Kidney capillary endothelial cell (primary cell): ENCODE measurements around the gene CLPTM1L.
"Not testable (repeated sequence)": the region's sequence is repeated elsewhere in the genome, so short reads cannot be mapped to it uniquely, and the experiment has no call there.

Source experiments
- DNase-seq: peaks from one replicate; pipeline ENCODE4 v3.0.0-alpha.2; 2018; ENCODE audit warnings: low spot score

The CLPTM1L gene

DNA sequence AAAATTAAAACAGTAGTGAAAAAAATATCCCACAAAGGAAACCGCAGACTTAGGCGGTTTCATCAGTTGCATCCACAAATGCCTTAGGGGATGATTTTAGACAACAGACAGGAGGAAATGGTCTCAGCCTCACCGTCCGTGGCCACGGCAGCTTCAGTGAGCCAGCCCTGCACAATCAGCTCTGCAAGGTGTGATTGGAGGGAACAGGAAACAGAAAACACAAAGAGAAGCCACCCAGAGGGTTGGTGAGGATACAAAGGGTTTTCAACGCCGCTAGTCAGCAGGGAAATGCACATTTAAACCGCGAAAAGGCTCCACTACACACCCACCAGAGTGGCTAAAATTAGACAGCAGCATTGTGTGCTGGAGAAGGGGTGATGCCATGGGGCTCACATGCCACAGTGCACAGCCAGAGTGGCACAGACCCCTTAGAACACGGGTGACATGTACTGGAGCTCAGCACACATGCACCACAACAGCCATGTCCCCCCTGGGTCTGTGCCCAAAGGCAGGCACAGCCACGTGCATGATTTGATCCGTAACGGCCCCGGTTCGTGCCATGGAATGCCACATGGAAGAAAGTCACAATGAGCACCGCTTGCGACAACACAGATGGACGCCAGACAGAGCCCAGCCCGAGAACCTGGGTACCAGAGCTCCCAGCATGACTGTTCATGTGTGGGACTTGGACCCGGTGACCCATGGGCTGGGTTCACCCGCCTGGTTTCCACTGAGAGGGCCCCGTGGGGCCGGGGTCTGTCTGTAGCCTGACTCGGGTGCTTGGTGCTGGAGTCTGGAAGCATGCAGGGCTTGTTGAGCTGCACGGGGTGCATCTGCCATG, 31.7 kb downstream of the CLPTM1L start:
- no peak for DNase-seq

DNA sequence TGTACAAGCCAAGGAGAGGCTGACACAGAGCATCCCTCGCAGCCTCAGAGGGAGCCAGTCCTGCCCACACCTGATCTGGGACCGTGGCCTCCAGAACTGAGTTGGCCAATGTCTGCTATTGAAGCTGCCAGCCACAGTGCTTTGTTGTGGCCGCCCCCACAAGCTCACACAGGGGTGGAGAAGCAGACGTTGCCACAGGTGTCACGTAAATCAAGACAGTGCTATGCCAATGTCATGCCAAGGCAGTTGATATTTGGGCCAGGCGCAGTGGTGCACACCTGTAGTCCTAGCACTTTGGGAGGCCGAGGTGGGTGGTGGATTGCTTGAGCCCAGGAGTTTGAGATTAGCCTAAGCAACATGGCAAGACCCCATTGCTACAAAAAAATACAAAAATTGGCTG, 32.7 kb downstream of the CLPTM1L start:
- DNase-seq = no peak

DNA sequence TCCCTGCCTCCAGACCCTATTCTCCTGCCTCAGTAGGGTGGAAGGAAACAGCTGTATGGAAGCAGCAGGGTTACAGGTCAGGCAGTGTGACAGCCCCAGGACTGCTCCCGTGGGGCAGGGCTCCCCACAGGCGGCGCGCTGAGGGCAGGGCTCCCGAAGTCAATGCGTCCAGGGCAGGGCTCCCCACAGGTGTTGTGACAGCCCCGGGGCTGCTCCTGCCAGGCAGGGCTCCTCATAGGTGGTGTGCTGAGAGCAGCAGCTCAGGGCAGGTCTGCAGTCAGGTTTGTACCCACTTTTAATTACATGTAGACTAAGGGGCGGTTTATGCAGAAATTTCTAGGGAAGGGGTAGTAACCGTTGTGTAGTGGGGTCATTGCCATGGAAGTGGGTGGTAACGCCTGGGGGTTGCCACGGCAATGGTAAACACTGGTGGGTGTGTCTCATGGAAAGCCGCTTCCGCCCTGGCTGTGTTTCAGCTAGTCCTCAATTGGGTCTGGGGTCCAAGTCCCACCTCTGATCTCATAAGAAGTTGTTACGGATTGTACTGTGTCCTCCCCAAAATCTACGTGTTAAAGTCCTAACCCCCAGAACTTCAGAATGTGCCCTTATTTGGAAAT, 33.4 kb downstream of the CLPTM1L start:
- DNase-seq = no peak

DNA sequence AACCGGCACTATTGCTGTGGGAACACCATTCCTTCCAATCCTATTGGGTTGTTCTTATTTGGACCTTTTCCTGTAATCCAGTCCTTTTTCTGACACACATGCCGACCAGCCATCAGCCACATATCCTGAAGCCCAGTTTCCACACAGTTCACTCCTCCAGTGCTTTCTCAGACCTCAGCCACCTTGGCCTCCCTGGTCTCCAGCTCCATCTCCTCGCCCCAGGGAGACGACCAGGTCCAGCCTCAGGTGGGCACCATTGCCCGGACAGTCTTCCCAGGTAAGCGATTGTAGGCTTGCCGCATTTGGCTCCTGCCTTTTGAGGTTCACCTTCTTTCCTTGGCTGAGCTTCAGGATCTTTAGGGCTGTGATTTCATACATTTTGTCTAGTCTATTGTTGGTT, 34.8 kb downstream of the CLPTM1L start:
- DNase-seq = no peak

DNA sequence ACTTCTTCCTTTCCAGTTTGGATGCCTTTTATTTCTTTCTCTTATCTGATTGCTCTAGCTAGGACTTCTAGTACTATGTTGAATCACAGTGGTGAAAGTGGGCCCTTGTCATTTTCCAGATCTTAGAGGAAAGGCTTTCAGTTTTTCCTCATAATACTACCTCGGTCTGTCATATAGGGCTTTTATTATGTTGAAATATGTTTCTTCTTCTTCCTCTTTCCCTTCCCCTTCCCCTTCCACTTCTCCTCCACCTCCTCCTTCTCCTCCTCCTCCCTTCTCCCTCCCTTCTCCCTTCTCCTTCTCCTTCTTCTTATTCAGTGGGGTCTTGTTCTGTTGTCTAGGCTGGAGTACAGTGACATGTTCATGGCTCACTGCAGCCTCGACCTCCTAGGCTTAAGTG, 40.9 kb downstream of the CLPTM1L start:
- DNase-seq = no peak

DNA sequence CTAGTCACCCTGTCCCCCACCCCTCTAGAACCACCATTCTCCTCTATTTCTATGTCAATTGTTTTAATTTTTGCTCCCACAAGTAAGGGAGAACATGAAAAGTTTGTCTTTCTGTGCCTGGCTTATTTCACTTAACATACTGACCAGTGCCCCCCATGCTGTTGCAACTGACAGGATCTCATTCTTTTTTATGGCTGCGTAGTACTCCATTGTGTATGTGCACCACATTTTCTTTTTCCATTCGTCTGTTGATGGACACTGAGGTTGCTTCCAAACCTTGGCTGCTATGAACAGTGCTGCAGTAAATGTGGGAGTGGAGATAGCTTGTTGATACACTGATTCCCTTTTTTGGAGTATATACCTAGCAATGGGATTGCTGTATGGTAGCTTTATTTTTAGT, 42.6 kb downstream of the CLPTM1L start:
- DNase-seq = no peak

DNA sequence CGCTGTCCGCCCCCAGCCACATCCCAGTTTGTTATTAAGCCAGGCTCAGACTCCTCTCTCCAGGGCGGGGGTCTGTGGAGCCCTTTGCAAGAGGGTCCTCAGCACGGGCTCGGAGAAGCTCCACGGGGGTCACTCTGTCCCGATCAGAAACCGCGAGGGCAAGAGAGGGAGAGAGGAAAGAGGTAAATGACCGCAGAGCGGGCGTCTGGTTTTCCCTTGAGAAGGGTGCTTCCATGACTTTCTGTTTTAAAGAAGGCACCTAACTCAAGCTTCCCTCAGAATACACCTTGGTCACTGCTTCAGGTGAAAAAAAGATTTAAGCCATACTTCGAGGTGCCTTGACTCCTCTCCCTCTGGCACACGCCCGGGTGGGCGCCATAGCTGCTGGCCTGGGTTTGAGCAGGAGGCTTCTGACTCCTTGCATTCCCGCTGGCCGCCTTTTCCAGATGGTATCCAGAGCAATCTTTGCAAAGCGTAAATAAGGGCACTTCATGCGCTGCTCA, 44.3 kb downstream of the CLPTM1L start:
- no peak for DNase-seq

DNA sequence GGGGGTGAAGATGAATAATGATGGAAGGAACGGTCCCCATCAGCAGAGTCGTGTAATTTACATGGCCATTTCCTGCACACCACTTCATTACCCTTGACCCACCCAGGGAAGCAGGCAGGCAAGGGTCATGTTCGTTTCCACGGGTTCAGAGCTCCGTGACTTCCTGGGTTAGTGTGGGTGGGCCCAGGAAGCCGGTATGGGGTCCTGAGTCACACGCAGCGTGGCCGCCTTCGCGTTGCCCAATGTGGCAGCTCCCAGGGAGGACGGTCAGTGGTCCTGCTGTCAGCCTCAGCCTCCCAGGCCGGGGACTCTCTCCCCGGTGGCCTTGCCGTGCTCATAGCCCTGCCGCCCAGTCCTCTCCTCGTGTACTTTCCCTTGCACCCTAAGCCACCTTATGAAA, 44.9 kb downstream of the CLPTM1L start:
- DNase-seq = no peak

DNA sequence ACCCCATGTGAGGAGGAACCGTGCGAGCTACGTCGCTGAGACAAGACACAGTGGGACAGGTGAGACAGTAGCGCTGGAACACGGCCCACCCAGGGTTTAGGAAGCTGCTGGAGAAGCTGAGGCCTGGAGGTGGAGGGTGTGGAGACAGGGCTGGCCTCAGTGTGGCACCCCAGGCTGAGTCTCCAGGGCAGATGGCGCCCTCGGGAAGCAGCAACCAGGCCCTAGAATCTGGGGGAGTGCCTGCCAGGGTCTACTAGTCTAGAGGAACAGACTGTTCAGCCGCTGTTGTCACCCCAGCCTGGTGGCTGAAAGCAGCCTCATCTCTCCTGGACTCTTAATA, 45.4 kb downstream of the CLPTM1L start:
- DNase-seq = no peak

DNA sequence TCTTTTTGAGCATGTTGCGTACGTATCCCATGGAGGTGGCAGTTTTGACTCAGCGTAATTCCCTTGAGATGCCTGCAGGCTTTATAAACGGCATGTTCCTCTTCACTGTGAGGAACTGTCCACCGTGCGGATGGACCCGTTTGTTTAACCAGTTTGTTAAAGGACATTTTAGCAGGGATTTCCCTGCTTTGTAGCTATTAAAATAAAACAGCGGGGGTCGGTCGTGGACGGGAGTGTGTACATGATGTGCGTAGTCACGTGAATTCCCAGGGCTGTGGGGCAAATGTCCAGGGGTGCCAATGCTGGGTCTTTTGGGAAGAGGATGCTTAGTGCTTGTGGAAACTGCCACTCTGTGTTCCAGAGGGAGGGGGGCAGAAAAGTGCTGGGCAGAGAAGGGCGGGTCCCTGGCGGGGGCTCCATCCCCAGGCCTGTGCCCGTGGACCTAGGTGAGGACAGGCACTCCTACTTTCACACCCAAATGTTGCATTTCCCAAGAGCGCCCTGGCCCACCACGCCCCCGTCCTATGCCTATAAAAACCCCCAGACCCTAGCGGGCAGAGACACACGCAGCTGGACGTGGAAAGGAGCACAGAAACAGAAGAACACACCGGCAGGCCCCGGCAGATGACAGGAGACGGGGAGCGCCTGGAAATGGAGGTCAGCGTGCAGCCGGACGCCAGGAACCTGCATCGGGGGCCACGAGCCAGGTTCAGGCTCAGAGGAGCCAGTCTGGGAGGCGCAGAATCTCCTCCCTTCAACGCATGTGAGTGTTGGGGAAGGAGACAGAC, 46.0 kb downstream of the CLPTM1L start:
- no peak for DNase-seq

DNA sequence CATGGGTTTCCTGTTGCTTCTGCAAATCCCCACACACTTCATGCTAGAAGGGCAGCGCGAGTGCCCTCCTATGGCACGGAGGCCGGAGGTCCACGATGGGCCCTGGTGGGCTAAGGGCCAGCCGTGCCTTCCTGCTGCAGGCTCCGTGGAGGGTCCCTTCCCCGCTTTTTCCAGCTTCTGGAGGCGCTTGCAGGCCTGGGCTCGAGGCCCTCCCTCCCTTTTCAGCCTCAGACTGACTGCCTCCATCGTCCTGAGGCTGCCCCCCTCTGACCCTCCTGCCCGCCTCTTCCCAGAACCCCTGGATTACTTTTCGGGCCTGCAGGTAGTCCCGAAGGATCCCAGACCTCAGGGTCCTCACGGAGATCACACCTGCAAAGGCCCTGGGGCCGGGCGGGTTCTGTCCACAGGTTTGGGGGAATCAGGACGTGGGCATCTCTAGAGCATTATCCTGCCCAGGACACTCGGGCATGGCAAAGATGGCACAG, 46.8 kb downstream of the CLPTM1L start:
- no peak for DNase-seq

DNA sequence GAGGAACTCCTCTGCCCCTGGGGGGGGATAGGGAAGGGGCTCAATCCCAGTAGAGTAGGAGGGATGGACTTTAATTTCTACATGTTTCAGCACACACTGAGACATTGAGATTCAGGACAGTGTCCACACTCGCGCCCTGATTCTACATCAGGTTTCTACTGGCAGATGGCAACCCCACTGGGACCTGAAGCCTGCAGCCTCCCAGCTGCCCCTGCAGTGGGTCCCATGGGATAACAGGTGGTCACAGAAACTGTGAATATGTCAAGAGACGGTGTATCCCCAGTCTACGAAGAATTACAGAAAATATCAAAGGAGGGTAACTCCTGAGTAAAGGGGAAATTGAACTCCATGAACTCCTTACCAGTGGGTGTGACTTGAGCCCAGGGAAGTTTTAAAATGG, 47.7 kb downstream of the CLPTM1L start:
- DNase-seq = no peak

DNA sequence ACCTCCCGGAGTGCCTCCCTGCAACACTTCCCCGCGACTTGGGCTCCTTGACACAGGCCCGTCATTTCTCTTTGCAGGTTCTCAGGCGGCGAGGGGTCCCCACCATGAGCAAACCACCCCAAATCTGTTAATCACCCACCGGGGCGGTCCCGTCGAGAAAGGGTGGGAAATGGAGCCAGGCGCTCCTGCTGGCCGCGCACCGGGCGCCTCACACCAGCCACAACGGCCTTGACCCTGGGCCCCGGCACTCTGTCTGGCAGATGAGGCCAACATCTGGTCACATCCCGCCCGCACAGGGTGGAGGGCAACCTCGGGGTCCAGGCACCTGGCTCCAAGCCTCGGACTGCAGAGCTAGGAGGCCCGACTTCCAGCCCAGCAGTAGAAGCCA, 49.3 kb downstream of the CLPTM1L start:
- DNase-seq = no peak

DNA sequence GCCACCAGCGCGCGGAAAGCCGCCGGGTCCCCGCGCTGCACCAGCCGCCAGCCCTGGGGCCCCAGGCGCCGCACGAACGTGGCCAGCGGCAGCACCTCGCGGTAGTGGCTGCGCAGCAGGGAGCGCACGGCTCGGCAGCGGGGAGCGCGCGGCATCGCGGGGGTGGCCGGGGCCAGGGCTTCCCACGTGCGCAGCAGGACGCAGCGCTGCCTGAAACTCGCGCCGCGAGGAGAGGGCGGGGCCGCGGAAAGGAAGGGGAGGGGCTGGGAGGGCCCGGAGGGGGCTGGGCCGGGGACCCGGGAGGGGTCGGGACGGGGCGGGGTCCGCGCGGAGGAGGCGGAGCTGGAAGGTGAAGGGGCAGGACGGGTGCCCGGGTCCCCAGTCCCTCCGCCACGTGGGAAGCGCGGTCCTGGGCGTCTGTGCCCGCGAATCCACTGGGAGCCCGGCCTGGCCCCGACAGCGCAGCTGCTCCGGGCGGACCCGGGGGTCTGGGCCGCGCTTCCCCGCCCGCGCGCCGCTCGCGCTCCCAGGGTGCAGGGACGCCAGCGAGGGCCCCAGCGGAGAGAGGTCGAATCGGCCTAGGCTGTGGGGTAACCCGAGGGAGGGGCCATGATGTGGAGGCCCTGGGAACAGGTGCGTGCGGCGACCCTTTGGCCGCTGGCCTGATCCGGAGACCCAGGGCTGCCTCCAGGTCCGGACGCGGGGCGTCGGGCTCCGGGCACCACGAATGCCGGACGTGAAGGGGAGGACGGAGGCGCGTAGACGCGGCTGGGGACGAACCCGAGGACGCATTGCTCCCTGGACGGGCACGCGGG, 49.9 kb downstream of the CLPTM1L start, which contains the start of gene TERT:
TERT (minus strand) TSS at position 234 of the 815 bp plus-strand sequence; CDS start at position 155, 79 bp downstream.
- no peak for DNase-seq

DNA sequence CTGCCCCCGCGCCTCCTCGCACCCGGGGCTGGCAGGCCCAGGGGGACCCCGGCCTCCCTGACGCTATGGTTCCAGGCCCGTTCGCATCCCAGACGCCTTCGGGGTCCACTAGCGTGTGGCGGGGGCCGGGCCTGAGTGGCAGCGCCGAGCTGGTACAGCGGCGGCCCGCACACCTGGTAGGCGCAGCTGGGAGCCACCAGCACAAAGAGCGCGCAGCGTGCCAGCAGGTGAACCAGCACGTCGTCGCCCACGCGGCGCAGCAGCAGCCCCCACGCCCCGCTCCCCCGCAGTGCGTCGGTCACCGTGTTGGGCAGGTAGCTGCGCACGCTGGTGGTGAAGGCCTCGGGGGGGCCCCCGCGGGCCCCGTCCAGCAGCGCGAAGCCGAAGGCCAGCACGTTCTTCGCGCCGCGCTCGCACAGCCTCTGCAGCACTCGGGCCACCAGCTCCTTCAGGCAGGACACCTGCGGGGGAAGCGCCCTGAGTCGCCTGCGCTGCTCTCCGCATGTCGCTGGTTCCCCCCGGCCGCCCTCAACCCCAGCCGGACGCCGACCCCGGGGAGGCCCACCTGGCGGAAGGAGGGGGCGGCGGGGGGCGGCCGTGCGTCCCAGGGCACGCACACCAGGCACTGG, 50.6 kb downstream of the CLPTM1L start:
- DNase-seq = no peak

DNA sequence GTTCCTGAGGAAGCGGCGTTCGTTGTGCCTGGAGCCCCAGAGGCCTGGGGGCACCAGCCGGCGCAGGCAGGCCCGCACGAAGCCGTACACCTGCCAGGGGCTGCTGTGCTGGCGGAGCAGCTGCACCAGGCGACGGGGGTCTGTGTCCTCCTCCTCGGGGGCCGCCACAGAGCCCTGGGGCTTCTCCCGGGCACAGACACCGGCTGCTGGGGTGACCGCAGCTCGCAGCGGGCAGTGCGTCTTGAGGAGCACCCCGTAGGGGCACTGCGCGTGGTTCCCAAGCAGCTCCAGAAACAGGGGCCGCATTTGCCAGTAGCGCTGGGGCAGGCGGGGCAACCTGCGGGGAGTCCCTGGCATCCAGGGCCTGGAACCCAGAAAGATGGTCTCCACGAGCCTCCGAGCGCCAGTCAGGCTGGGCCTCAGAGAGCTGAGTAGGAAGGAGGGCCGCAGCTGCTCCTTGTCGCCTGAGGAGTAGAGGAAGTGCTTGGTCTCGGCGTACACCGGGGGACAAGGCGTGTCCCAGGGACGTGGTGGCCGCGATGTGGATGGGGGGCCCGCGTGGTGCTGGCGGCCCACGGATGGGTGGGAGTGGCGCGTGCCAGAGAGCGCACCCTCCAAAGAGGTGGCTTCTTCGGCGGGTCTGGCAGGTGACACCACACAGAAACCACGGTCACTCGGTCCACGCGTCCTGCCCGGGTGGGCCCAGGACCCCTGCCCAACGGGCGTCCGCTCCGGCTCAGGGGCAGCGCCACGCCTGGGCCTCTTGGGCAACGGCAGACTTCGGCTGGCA, 51.3 kb downstream of the CLPTM1L start:
- DNase-seq = no peak

DNA sequence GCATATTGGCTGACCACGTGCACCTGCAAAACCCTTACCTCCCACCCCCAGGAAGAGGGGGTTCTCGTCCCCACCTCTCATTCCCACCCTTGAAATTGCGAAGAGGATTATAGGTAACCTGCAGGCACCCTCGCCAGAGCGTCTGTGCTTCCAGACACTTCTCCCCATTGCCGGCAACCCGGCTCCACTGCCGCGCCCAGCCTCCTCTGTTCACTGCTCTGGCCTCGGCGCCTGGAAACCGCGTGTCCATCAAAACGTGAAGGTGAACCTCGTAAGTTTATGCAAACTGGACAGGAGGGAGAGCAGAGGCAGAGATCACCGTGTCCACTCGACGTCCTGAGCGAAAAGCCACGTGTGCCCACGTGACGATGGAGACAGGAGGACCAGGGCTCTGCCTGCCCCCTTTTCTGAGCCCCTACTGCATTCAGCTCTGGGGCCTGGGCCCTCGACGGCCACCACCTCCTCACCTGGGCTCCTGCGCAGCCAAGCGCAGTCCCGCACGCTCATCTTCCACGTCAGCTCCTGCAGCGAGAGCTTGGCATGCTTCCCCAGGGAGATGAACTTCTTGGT, 52.0 kb downstream of the CLPTM1L start:
- no peak for DNase-seq

DNA sequence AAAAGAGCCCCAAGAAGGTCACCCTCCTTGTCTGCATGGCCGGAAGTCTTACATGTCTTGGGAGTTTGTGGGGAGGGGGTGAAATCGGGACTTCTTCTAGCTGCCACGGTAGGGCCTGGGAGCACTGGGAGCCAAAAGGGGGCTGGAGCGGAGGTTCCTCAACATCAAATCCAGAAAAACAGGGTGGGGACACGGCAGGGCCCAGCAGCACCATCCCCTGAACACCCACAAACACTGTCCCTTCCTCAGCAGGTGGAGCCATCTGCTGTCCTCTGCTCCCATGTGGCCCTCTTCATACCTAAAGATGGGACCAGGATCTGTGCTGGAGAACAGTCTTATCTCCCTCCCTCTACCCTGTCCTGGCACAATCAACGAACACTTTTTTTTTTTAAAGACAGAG, 52.8 kb downstream of the CLPTM1L start:
- DNase-seq = no peak

DNA sequence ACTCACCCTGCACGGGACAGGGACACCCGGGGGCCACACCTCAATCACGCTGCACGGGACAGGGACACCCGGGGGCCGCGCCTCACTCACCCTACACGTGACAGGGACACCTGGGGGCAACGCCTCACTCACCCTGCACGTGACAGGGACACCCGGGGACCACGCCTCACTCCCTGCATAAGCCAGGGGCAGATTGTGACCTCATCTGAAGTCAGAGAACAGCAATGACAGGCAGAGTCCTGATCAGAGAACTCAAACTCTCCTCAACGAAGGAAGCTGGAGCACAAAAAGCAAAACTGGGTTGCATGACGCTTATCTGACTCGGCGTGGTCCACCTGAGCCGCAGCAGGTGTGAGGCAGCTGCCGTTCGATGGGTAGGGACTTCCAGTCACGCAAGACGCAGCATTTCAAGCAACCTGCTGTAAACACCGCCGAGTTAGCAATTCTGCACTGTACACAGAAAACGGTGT, 53.3 kb downstream of the CLPTM1L start:
- DNase-seq = no peak

DNA sequence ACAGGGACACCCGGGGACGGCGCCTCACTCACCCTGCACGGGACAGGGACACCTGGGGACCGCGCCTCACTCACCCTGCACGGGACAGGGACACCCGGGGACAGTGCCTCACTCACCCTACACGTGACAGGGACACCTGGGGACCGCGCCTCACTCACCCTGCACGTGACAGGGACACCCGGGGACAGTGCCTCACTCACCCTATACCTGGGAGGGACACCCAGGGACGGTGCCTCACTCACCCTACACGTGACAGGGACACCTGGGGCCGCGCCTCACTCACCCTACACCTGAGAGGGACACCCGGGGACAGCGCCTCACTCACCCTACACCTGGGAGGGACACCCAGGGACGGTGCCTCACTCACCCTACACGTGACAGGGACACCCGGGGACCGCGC, 53.9 kb downstream of the CLPTM1L start:
- not testable (repeated sequence) for DNase-seq
